ENCODE data around the gene CACNA2D2.

Gene CACNA2D2

GRCh38 chr3:50493623-50494022 is 9.8 kb downstream of the CACNA2D2 start:
- no peak for FAIRE-seq

- FAIRE-seq = no peak
Observed at GRCh38 chr3:50493086-50493485, 10.3 kb downstream of the CACNA2D2 start.

DNA sequence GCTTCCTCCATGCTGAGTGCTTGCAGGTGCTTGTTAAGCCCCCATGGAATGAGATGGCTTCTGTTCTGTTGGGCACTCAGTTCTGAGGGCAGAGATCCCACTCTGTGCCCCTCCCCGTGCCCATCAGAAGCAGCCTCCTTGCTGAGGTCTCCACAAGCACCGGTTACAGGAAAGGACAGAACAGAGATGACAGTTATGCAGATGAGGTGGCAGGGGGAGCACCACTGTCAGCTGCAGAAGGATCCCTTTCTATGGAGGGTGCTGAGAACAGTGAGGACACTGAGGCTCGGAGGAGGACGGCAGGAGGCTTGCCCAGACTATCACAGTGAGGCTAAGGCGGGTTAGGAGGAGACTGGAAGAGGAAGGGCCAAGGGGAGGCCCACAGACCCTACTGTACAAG is 12.4 kb downstream of the CACNA2D2 start:
- no peak for FAIRE-seq

DNA sequence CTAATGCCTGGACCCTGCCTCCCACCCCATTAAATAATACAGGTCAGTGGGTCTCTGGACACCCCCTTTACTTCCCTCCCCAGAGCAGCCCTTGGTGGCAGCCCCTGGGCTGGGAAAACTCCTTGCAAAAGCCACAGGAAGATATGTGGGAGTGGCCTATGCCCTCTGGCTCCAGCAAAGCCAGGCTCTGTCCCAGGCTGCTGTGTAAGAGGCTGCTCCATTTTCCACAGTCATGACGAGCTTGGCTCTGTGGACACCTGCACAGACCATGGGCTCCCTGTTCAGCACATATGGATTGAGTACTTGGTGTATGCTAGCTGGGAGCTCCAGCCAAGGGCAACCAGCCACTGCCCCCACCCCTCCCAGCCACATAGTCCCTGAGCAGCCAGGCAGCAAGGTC is 13.0 kb downstream of the CACNA2D2 start:
- FAIRE-seq = no peak

DNA sequence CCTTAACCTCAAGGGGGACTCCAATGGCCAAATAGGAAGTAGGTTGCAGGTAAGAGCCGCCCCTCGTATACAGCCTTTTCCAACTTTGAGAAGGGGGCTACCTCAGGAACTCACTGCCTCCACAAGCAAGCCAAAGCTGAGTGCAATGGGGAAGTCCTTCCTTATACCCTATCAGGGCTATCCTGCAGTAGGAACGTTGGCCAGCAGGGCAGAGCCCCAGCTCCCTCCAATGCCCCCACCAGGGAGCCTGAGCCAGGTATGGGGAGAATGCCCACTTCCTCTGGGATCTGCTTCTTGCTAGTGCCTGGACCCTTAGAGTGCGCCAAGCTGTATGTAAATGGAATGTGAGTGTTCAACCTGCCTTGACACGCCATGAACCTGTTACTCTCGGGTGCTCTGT is 16.3 kb downstream of the CACNA2D2 start:
- FAIRE-seq = no peak

DNA sequence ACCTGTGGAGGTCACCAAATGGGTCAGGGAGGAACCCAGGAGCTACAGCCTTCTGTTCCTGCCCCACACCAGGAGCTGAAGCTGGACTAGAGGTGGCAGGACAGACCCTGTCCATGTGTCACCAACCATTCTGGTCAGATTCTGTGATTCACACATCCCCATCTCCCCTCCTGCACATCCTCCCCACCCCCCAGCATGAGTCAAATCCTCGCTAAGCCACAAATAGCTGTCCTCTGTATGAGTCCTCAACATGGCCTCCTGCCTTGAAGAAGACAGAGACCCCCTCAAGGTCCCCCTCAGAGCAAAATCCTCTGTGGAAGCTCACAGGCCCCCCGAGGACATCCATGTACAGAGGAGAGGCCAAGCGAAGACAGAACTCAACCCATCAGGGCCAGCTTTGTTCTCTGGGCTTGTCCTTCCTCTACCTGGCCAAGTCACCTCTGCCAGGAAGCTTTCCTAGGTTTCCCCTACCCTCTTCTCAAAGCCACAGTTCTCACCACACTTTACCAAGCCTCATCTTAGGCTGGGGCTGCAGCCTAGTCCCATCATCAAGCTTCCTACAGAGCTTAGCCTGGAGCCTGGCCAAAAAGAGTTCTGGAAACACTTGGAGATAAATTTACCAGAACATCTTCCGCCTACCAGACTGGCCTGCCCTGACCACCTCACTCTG is 17.1 kb downstream of the CACNA2D2 start:
- FAIRE-seq = no peak

GRCh38 chr3:50484722-50485121 is 18.7 kb downstream of the CACNA2D2 start:
- no peak for FAIRE-seq

DNA sequence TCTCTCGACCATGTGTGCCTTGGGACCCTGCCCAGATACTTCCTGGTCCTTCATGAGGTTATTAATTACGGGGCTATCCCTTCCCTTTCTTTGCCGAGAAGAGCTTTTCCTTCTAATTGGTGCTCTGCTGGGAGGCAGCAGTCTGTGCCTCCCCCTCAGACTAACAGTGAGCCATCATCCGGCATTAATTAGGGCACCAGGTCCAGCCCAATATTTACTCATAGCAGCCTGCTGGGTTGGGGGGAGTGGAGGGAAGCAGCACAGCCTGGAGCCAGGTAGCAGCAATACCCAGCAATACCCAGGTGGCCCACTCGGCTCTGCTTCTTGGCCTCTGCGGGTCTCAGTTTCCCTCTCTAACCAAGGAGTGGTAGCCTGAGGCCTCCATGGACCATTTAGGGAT is 20.1 kb downstream of the CACNA2D2 start:
- no peak for FAIRE-seq

- no peak for FAIRE-seq
Observed at GRCh38 chr3:50481992-50482391, 21.4 kb downstream of the CACNA2D2 start.

- no peak for FAIRE-seq
Observed at GRCh38 chr3:50480471-50480870, 23.0 kb downstream of the CACNA2D2 start.

DNA sequence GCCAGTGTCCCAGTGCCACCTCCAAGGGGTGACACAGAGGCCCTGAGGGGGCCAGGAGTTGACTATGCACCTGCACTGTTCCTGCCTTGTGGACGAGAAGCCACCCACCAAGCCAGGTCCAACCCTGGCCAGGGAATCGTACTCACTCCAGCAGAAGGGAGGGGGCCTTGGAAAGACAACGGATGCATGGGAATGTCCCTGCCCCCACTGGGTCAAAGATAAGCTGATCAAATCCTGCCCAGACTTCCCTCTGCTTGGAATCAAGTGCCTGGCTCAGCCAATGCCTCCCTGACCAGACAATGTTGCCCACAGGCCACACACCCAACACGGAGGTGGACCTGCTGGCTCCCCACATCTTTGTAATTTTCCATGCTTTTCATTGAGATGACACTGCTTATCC is 23.9 kb downstream of the CACNA2D2 start:
- no peak for FAIRE-seq

DNA sequence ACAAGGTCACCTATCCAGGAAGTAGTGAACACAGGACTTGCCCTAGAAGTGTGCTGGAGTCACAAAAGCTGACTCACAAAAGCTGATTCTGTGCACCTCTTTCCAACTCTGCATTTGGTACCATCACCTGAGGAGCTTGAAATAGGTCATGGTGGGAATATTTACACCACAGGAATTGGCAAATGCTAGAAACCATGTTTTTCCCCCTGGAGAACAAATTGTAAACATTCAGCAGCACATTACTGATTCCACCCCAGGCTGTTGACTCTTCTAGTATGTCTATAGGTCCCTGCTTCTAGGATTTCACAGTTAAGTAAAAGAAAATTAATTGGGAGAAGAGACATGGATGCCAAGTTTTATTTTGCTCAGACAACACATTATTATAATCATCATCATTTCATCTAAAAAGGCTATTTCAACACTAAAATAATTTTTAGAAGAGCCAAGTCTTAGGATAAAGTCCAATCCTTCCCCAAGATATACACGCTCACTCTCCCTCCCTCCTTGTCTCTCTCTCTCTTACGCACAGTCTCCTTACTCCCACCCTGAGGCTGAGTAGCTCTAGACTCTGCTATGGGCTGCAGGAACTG is 24.7 kb downstream of the CACNA2D2 start:
- no peak for FAIRE-seq

DNA sequence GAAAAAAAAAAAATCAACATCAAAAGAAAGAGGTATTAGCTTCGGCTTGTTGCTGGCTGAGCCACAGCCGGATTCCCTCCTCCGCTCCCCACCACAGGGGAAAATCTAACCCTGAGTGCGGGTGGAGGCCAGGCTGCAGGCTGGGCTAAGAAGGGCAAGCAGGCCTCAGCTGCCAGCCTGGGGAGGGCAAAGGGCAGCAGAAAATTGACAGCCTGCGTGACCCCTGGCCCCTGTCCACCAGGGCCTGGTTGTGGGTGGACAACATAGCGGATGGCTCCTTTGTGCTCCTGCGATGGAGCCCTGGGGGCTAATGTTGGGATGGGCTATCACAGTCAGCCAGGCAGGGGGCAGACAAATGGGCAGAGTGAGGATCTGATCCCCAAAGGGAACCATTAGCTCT is 25.4 kb downstream of the CACNA2D2 start:
- no peak for FAIRE-seq

GRCh38 chr3:50475348-50475747 is 28.1 kb downstream of the CACNA2D2 start:
- FAIRE-seq = no peak

GRCh38 chr3:50474717-50475116 is 28.7 kb downstream of the CACNA2D2 start:
- no peak for FAIRE-seq

- FAIRE-seq = no peak
Observed at GRCh38 chr3:50473768-50474167, 29.7 kb downstream of the CACNA2D2 start.

DNA sequence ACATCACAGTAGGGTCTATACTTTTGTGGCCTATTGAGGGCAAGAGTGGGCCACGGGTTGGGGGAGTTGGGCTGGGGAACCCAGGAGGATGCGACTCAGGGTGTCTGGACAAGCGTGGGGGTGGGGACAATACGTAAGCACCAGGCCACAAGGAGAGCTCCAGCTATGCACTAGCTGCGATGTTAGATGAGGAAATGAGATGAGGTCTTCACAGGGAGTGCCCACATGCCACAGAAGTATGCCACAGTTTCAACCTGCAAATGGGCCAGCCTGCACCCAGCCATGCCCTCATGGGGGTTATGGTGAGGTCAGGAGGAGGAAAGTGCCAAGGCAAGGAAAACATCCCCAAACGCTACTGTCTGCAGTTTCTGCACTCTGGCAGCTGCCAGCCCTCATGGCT is 30.5 kb downstream of the CACNA2D2 start:
- no peak for FAIRE-seq

DNA sequence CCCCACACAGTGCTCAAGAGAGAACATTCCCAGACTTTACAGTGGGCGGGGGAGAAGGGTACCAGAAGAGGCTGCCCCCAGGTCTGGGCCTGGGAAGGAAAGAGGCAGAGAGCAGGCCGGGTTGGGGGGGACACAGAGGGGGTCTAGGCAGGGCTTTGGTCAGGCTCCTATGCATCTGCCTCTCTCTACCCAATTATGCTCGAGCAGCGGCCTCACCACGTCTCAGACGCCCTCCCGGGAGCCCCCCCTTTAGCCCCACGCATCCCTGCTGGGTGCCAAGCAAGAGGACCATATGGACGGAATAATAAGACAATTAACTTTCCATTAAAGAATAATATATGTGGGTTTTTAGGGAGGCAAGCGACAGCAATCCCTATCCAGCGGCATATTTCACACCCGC is 32.8 kb downstream of the CACNA2D2 start:
- no peak for FAIRE-seq

- FAIRE-seq = no peak
Observed at GRCh38 chr3:50467919-50468318, 35.5 kb downstream of the CACNA2D2 start.

GRCh38 chr3:50466177-50466576 is 37.3 kb downstream of the CACNA2D2 start:
- no peak for FAIRE-seq

- FAIRE-seq = no peak
Observed at GRCh38 chr3:50464569-50464968, 38.9 kb downstream of the CACNA2D2 start.

DNA sequence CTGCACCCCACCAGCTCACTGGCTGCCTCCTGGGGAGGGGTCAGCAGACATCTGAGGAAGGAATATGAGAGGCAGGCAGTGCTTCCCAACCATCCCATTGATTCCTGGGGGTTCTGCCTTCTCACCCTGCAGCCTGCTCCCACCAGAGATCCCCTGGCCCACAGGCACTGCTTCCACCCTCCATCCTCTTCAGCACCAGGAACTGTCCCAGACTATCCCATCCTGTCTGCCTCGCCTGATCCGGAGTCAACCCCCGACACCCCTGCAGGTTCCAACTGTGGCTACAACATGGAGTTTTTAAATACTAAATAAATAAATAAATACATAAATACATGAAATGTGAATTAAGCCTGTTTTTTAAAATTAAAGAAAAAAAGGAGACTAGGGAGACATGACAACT is 43.6 kb downstream of the CACNA2D2 start:
- FAIRE-seq = no peak

GRCh38 chr3:50457988-50458387 is 45.4 kb downstream of the CACNA2D2 start:
- no peak for FAIRE-seq

DNA sequence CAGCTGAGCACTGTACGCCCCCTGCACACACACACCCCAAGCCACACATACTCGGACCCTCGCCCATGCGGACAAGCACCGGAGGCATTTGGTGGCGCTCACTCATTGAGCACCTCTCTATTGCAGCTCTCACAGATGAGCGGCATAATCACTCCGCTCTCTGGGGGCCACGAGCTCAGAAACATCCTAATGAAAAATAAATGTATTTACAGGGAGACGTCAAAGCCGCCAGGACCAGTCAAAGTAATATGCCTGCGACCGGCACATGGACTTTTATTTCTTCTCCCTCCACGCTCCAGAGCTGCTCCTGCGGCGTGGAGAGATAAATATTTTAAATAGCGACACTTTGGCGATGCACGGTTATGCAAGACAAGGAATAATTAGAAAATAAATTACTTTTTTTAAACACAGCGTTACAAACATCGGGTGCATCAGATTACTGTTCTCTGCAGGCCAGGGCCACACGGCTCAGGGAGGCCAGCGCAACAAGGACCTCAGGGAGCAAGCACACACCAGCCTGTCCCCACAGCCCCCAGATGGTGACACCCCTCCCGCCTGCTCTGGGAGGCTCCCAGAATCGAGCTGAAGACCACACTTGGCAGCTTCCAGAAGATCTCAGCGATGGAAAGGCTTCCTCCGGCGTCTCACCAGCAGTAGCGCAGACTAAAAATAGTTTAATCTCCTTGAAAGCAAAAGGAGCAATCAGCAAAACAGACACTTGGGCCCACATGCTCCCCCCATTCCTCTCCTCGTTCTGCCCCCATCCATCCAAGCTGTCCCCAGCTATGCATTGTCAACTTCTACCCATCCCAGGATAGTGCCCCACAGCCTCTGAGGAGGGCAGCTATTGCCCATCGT is 48.0 kb downstream of the CACNA2D2 start:
- FAIRE-seq = no peak
